NCI-H187 treated with DMSO at 0.1 percent for 48 hours (cell line): ENCODE results near the gene N4BP2L2.
"Not testable (repeated sequence)": the region's sequence is repeated elsewhere in the genome, so short reads cannot be mapped to it uniquely, and the experiment has no call there.

Source experiments
- DNase-seq: peaks from one replicate; lab custom pipeline; 2025; lab: John Stamatoyannopoulos, UW

Gene N4BP2L2

GRCh38 chr13:32538621-32539246 is at the start of gene N4BP2L2:
TSS of gene N4BP2L2 (minus strand) at chr13:32538795. CDS start at chr13:32537027, 1,768 bp downstream.
- DNase-seq = peak; percentile 48

GRCh38 chr13:32587811-32588170 is 49.2 kb upstream of the N4BP2L2 start:
- no peak for DNase-seq

GRCh38 chr13:32587011-32587810 is 48.6 kb upstream of the N4BP2L2 start:
- no peak for DNase-seq

- DNase-seq = peak; percentile 55
Measured at GRCh38 chr13:32586080-32586900, 47.7 kb upstream of the N4BP2L2 start, which contains the start of gene PDS5B. TSS of gene PDS5B (plus strand) at chr13:32586452. CDS start at chr13:32648773, 62,321 bp downstream.

GRCh38 chr13:32585550-32586079 is 47.0 kb upstream of the N4BP2L2 start:
- no peak for DNase-seq

- DNase-seq = no peak
Measured at GRCh38 chr13:32582991-32583390, 44.4 kb upstream of the N4BP2L2 start.

GRCh38 chr13:32582281-32582680 is 43.7 kb upstream of the N4BP2L2 start:
- no peak for DNase-seq

GRCh38 chr13:32581177-32581786 is 42.7 kb upstream of the N4BP2L2 start:
- no peak for DNase-seq

GRCh38 chr13:32577032-32577431 is 38.4 kb upstream of the N4BP2L2 start:
- no peak for DNase-seq

GRCh38 chr13:32575687-32576086 is 37.1 kb upstream of the N4BP2L2 start:
- DNase-seq = not testable (repeated sequence)

- not testable (repeated sequence) for DNase-seq
Measured at GRCh38 chr13:32560842-32561241, 22.2 kb upstream of the N4BP2L2 start.

- DNase-seq = no peak
Measured at GRCh38 chr13:32555613-32556012, 17.0 kb upstream of the N4BP2L2 start.

GRCh38 chr13:32553720-32554119 is 15.1 kb upstream of the N4BP2L2 start:
- DNase-seq = no peak

GRCh38 chr13:32549788-32550187 is 11.2 kb upstream of the N4BP2L2 start:
- no peak for DNase-seq

GRCh38 chr13:32548837-32549236 is 10.2 kb upstream of the N4BP2L2 start:
- no peak for DNase-seq

- DNase-seq = no peak
Measured at GRCh38 chr13:32545083-32545482, 6.5 kb upstream of the N4BP2L2 start.

GRCh38 chr13:32542221-32542620 is 3.6 kb upstream of the N4BP2L2 start:
- DNase-seq = no peak

- DNase-seq = no peak
Measured at GRCh38 chr13:32538143-32538620, 413 bp downstream of the N4BP2L2 start.

GRCh38 chr13:32537580-32538142 is 934 bp downstream of the N4BP2L2 start:
- no peak for DNase-seq

- DNase-seq = no peak
Measured at GRCh38 chr13:32535748-32536147, 2.8 kb downstream of the N4BP2L2 start.

GRCh38 chr13:32535115-32535514 is 3.5 kb downstream of the N4BP2L2 start:
- DNase-seq = no peak
